Heart left ventricle (tissue), 16 donors: Measurements from ENCODE around the gene MRPL18. TPM values are rescaled to one million over a fixed set of nuclear protein-coding genes. Genes with fewer than 3 reads are reported as not detected.
A peak's percentile ranks its signal among the peaks of the same experiment; 100 is the strongest.
"Not testable (repeated sequence)": the region's sequence is repeated elsewhere in the genome, so short reads cannot be mapped to it uniquely, and the experiment has no call there.

ENCODE experiments used
- ATAC-seq, 4 donors: fragments of 200-7000 bp; cut with Tn5 transposase; one replicate each; pipeline ENCODE4 v1.9.1; 2020 to 2022; ENCODE audit warnings: moderate library complexity in 4 of 4, mild to moderate bottlenecking in 3 of 4, moderate number of reproducible peaks in 1 of 4
- DNase-seq, 5 donors: peaks; one replicate each; pipeline ENCODE4 v3.0.0-alpha.2; 2020
- H3K27ac ChIP-seq, 12 donors: fragments of 200-600 bp; sonication (generic) in 4 of 12; one replicate each; pipeline versions ENCODE4 v1.5.0 to v1.8.0; 2016 to 2022; ENCODE audit warnings: mild to moderate bottlenecking in 2 of 12
- H3K27me3 ChIP-seq, 9 donors: fragments of 200-600 bp; sonication (generic) in 2 of 9; one replicate each; pipeline versions ENCODE4 v1.5.1 to v1.8.0; 2016 to 2022; ENCODE audit warnings: mild to moderate bottlenecking in 3 of 9
- H3K36me3 ChIP-seq, 9 donors: fragments of 200-600 bp; sonication (generic) in 2 of 9; one replicate each; pipeline versions ENCODE4 v1.5.0 to v1.8.0; 2018 to 2022; ENCODE audit warnings: mild to moderate bottlenecking in 2 of 9
- H3K4me1 ChIP-seq, 12 donors: fragments of 200-600 bp; sonication (generic) in 4 of 12; one replicate each; pipeline versions ENCODE4 v1.5.0 to v1.8.0; 2016 to 2022; ENCODE audit warnings: mild to moderate bottlenecking in 3 of 12
- H3K4me3 ChIP-seq, 12 donors: fragments of 200-600 bp; sonication (generic) in 4 of 12; one replicate each; pipeline versions ENCODE4 v1.5.0 to v1.8.0; 2017 to 2022; ENCODE audit warnings: mild to moderate bottlenecking in 9 of 12, moderate library complexity in 4 of 12
- H3K9me3 ChIP-seq, 12 donors: fragments of 200-600 bp; sonication (generic) in 4 of 12; one replicate each; pipeline versions ENCODE4 v1.5.0 to v1.8.0; 2016 to 2022; ENCODE audit warnings: mild to moderate bottlenecking in 1 of 12
- POLR2A ChIP-seq, 2 donors: fragments of 450-650 bp; IDR thresholded peaks; one replicate each; pipeline ENCODE4 v1.6.1; 2017; ENCODE audit warnings: antibody characterized with exemption in 2 of 2, mild to moderate bottlenecking in 2 of 2, moderate library complexity in 2 of 2
- WGBS, 4 donors: extraction: QIAGEN DNeasy Blood & Tissue Kit in 2 of 4; methylation state at CpG; one replicate each; pipeline versions ENCODE4 v1.1.5 to v1.1.7; 2013 to 2018; 5-methylcytosine and 5-hydroxymethylcytosine counted together
- intact Hi-C, 10 donors: fragments of 100-400 bp; cut with DNase I; formaldehyde crosslinking; loops; one replicate each; pipeline versions ENCODE4 v1.11.1 to v1.14.2; 2022
- polyA plus RNA-seq, 2 donors: library from polyadenylated mRNA; stranded (reverse); fragments of 200-250 nt; gene quantifications; one replicate each; pipeline ENCODE4 v1.2.3, GENCODE V29; 2013
- total RNA-seq, 9 donors: library from RNA; depleted of rRNA in 2 of 9; stranded (reverse); fragments of >200 nt in 2 of 9; fragmentation: NEBNext Ultra II Directional in 3 of 9; extraction: Animal tissue kit (Norgen Biotek cat#: 25700) in 3 of 9; gene quantifications; one replicate each; pipeline versions ENCODE4 v1.1.0 to v1.2.4, GENCODE V29; 2016 to 2023
- TF ChIP-seq, protein P1 (sequence below), 12 donors: fragments of 200-600 bp; sonication (generic) in 4 of 12; IDR thresholded peaks; one replicate each; pipeline versions ENCODE4 v1.5.0 to v1.8.0; 2018 to 2022; ENCODE audit warnings: antibody characterized with exemption in 12 of 12, mild to moderate bottlenecking in 5 of 12
- donor health status: ischemic (EF 13 %, LVEDD 7.1; RV severe dilation, severe dysfunction).
- donor health status: healthy with polysubstance abuse.
- donor health status: DM: no; HTN: yes; CAD: no.
- donor health status: DM: no; HTN: no; CAD: no.
- donor health status: ischemic (EF 25% LVEDD 6.9; RV normal size, moderate dysfunction).
- donor health status: ischemic (EF 25% LVEDD 5.7; RV mildly dilated, moderate dysfunction).
- donor health status: healthy.
- donor health status: DM: yes; HTN: yes; CAD: no.
- donor health status: ischemic (EF 35%, LVEDD 5.7; RV mildly dilated, moderate dysfunction).
- donor health status: nonischemic (EF 11% LVEDD 7.7; RV severe dilation, severe dysfunction).
- donor health status: DM: yes; HTN: yes; CAD: no.
- donor health status: PGD.
- donor health status: ischemic (EF 29% LVEDD 5.4; RV normal size, mild dysfunction).
- donor health status: nonischemic (EF 23%, LVEDD 6.1; RV moderate dilation, normal function).

The MRPL18 gene
- total and polyA plus RNA-seq, 11 donors, result 52.4 to 145 (median 61.8) TPM

DNA sequence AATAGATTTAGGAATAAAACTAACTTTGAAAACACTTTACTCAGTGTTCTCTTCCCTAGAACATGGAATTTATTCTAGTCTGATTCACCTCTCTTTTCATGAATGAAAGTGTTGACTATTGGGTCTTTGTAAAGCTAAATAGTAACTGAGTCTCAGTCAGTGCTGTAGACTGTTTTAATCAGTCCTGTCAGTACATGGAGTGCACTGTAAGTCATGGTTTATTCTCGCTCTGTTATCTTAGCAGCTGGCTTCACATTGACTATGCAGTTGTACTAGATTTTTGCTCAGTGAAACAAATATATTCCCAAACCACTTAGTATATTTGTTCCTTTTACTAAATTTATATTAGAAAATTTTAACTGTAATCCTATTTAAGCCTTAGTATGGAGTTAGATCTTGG is 43.5 kb upstream of the MRPL18 start:
- no peaks in the 10 kb centered on the region for H3K9me3 ChIP-seq
- peaks cover 0 to 100% (median 97%) of the 10 kb centered on the region in 9 donors for H3K36me3 ChIP-seq
- no peak overlapping the region for H3K4me3 ChIP-seq
- intact Hi-C loops, result no loop called here
- TF ChIP-seq, protein P1, sequence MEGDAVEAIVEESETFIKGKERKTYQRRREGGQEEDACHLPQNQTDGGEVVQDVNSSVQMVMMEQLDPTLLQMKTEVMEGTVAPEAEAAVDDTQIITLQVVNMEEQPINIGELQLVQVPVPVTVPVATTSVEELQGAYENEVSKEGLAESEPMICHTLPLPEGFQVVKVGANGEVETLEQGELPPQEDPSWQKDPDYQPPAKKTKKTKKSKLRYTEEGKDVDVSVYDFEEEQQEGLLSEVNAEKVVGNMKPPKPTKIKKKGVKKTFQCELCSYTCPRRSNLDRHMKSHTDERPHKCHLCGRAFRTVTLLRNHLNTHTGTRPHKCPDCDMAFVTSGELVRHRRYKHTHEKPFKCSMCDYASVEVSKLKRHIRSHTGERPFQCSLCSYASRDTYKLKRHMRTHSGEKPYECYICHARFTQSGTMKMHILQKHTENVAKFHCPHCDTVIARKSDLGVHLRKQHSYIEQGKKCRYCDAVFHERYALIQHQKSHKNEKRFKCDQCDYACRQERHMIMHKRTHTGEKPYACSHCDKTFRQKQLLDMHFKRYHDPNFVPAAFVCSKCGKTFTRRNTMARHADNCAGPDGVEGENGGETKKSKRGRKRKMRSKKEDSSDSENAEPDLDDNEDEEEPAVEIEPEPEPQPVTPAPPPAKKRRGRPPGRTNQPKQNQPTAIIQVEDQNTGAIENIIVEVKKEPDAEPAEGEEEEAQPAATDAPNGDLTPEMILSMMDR (IDR thresholded peaks at IDR 0.05), result no peak
- no peak for TF ChIP-seq POLR2A (IDR thresholded peaks at IDR 0.05)
- 41 to 61% (median 57%) methylated on average over 1 of the region's 1 CpG for WGBS, 4 donors
- peak; percentile 89 to 94 (median 94) for ATAC-seq
- H3K4me1 ChIP-seq, result peaks cover 0 to 21% (median 5%) of the 10 kb centered on the region in 12 donors
- DNase-seq, result no peak
- peak overlapping the region in 3 of 12 donors; percentile 22 to 50 (median 42) for H3K27ac ChIP-seq
- H3K27me3 ChIP-seq, result no peaks in the 10 kb centered on the region

DNA sequence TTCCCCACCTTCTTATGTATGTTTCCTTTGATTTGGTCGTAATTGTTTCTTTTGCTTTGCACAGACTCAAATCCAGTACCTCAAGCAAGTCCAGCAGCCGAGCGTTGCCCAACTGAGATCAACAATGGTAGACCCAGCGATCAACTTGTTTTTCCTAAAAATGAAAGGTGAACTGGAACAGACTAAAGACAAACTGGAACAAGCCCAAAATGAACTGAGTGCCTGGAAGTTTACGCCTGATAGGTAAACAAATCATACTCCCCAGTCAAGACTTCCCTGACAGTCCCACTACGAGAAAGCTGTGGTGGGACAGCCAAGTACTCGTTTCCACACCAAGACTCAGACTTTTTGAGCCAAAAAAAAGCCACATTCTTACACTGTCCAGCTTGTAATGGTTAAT is 42.1 kb upstream of the MRPL18 start:
- H3K4me3 ChIP-seq, H3K27me3 ChIP-seq, ATAC-seq, H3K9me3 ChIP-seq, H3K27ac ChIP-seq, DNase-seq, intact Hi-C loops: not testable (repeated sequence)
- H3K4me1 ChIP-seq, result peaks cover 0 to 21% (median 5%) of the 10 kb centered on the region in 12 donors
- WGBS, 4 donors, result 85 to 92% (median 88%) methylated on average over 7 of the region's 7 CpGs
- peaks cover 0 to 100% (median 97%) of the 10 kb centered on the region in 9 donors for H3K36me3 ChIP-seq

DNA sequence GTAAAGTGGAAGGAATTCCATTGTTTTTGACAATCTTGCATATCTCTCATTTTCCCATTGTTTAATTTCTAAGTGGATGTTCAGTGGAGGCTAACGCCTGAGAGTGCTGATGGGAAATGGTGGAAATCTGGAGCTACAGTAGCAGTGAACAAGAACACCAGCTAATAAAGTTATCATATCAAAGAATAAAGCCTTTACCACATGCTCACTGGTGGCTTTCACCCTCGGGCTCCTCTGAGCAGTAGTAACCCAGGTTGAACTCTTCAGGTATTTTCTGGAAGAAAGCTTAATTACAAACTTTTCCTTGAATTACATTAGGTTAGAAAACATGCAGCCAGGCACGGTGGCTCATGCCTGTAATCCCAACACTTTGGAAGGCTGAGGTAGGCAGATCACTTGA is 38.8 kb upstream of the MRPL18 start:
- TF ChIP-seq, protein P1 (IDR thresholded peaks at IDR 0.05), result no peak
- no peak overlapping the region for H3K27ac ChIP-seq
- DNase-seq (no peak), ATAC-seq (no peak)
- intact Hi-C loops, result no loop called here
- 80 to 86% (median 82%) methylated on average over 3 of the region's 3 CpGs for WGBS, 4 donors
- no peak overlapping the region for H3K4me3 ChIP-seq
- no peaks in the 10 kb centered on the region for H3K9me3 ChIP-seq
- peaks cover 0 to 8% (median 2%) of the 10 kb centered on the region in 12 donors for H3K4me1 ChIP-seq
- H3K27me3 ChIP-seq, result no peaks in the 10 kb centered on the region
- H3K36me3 ChIP-seq, result peaks cover 0 to 100% (median 97%) of the 10 kb centered on the region in 9 donors

DNA sequence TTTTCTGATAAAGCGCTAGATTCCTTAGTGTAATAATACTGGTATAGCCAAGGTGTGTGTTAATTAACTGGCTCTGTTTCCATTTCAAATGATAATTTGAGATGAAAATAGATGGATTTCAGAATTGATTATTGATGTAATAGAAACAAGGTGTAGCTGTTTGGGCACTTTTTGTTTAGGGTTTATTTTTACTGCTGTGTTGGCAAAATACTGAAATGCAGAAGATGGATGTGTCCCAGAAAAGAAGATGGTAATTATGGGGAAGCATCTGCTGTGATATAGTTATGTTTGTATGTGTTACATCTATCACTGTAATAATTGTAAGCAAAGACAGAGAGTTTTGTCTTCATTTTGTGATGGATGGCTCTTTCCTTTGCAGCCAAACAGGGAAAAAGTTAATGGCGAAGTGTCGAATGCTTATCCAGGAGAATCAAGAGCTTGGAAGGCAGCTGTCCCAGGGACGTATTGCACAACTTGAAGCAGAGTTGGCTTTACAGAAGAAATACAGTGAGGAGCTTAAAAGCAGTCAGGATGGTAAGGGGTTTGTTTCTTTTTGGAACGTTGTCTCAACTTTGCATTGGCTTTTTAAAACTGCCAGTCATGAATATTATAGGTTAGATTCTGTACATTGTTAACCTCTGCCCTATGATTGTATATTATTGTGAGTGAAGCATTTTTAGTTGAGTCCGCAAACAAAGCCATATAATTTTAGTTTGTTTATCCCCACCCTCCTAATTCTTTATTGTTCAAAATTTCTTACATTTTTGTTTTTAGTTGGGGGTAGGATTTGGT is 37.0 kb upstream of the MRPL18 start:
- DNase-seq (no peak), ATAC-seq (no peak)
- Histone ChIP-seq H3K4me3 (no peak overlapping the region), H3K4me1 (no peaks in the 10 kb centered on the region), H3K9me3 (no peaks in the 10 kb centered on the region), H3K36me3 (peaks cover 0 to 100% (median 97%) of the 10 kb centered on the region in 9 donors), H3K27me3 (no peaks in the 10 kb centered on the region), H3K27ac (no peak overlapping the region)
- no peak for TF ChIP-seq POLR2A (IDR thresholded peaks at IDR 0.05)
- TF ChIP-seq, protein P1 (IDR thresholded peaks at IDR 0.05), result no peak
- intact Hi-C loops, result no loop called here
- WGBS, 4 donors, result 84 to 90% (median 87%) methylated on average over 6 of the region's 6 CpGs
